Measurements from ENCODE around the gene CDKAL1.

Gene CDKAL1

DNA sequence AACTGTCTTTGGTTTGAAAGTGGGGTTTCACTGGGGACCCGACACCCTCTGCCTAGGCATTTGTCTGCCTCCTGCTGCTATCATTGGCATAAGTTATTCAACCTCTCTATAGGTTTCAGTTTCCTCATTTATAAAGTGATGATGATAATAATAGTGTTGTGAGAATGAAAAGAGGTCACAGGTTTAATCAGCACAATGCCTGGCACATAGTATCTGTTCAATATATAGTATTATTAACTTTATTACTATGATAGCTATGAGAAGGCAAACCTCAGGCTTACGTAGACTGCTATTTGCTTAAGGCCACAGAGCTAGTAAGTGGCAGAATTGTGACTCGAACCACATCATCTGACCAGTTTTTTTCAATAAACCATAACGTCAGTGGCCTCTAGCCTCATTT lies 256.8 kb downstream of the CDKAL1 start:
- no peak overlapping the region for H2BK120ac ChIP-seq (ENCODE audit: low read depth, low read length)
- WGBS = 88% methylated on average over 3 of the region's 4 CpGs

DNA sequence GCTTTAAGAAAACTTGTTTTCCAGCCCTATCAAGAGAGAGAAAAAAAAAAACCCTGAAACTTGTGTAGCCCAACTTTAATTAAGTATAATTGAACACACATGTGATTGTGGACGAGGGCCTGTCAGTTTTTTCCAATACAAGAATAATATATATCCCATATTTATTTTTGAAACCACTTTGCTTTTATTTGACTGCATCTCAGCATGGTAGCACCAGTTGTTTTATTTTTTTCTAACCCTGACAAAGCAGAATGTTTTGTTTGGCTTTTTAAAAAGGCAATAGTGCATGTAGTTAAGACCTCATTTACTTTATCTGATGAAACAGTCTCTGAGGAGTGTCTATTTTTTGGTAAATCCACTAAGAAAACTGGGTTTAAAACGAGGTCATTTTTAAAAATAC lies 257.7 kb downstream of the CDKAL1 start:
- Histone ChIP-seq H3K18ac (ENCODE audit: low read depth in 1 of 2, low read length in 2 of 2) (no peak overlapping the region), H3K14ac (ENCODE audit: low read length in 2 of 2) (no peak overlapping the region), H3K79me1 (replicated peaks; ENCODE audit: low read length, poor library complexity, severe bottlenecking) (peaks cover 5% of the 10 kb centered on the region), H4K91ac (ENCODE audit: low read length) (no peak overlapping the region), H3K4ac (ENCODE audit: low read depth in 1 of 2, low read length in 2 of 2) (no peak overlapping the region), H3K27ac (ENCODE audit: low read length, poor library complexity, severe bottlenecking) (no peak overlapping the region), H3K27me3 (ENCODE audit: control insufficient read depth in 1 of 2, insufficient read depth in 1 of 2, low read length in 2 of 2) (no peaks in the 10 kb centered on the region), H2BK5ac (ENCODE audit: low read depth, low read length, poor library complexity, severe bottlenecking) (no peak overlapping the region), H3K4me3 (ENCODE audit: insufficient read depth in 1 of 2, low read depth in 1 of 2, low read length in 2 of 2) (no peak overlapping the region), H3K4me1 (ENCODE audit: control insufficient read depth, insufficient read depth, low read depth, low read length) (peaks cover 3% of the 10 kb centered on the region), H2BK15ac (ENCODE audit: low read depth, poor library complexity, severe bottlenecking) (no peak overlapping the region), H2AK5ac (ENCODE audit: low read length, severe bottlenecking) (no peak overlapping the region), H3K23ac (ENCODE audit: low read length in 2 of 2) (no peak overlapping the region), H3K4me2 (ENCODE audit: low read length, poor library complexity, severe bottlenecking) (no peak overlapping the region), H4K8ac (ENCODE audit: low read length) (no peak overlapping the region), H3K9ac (ENCODE audit: low read length) (peak overlapping the region; percentile 37), H2BK12ac (ENCODE audit: low read length in 2 of 2) (no peak overlapping the region), H3K36me3 (ENCODE audit: control insufficient read depth in 1 of 2, insufficient read depth in 2 of 2, low read depth in 1 of 2, low read length in 2 of 2) (no peaks in the 10 kb centered on the region), H2BK120ac (ENCODE audit: low read depth, low read length) (no peak overlapping the region), H3K9me3 (ENCODE audit: control insufficient read depth, low read length) (no peaks in the 10 kb centered on the region), H2AFZ (ENCODE audit: low read depth, low read length) (no peak overlapping the region)
- DNase-seq = no peak
- 64% methylated on average over 1 of the region's 2 CpGs for WGBS

More for the DNA sequence above, 256.8 kb downstream of the CDKAL1 start:
- Histone ChIP-seq H3K36me3 (ENCODE audit: control insufficient read depth in 1 of 2, insufficient read depth in 2 of 2, low read depth in 1 of 2, low read length in 2 of 2) (no peaks in the 10 kb centered on the region), H3K9me3 (ENCODE audit: control insufficient read depth, low read length) (no peaks in the 10 kb centered on the region), H2BK12ac (ENCODE audit: low read length in 2 of 2) (no peak overlapping the region), H3K27me3 (ENCODE audit: control insufficient read depth in 1 of 2, insufficient read depth in 1 of 2, low read length in 2 of 2) (no peaks in the 10 kb centered on the region), H3K18ac (ENCODE audit: low read depth in 1 of 2, low read length in 2 of 2) (no peak overlapping the region), H3K9ac (ENCODE audit: low read length) (no peak overlapping the region), H3K79me1 (replicated peaks; ENCODE audit: low read length, poor library complexity, severe bottlenecking) (peaks cover 5% of the 10 kb centered on the region), H3K14ac (ENCODE audit: low read length in 2 of 2) (no peak overlapping the region), H2AK5ac (ENCODE audit: low read length, severe bottlenecking) (no peak overlapping the region), H2BK15ac (ENCODE audit: low read depth, poor library complexity, severe bottlenecking) (no peak overlapping the region), H4K8ac (ENCODE audit: low read length) (no peak overlapping the region), H3K4me2 (ENCODE audit: low read length, poor library complexity, severe bottlenecking) (no peak overlapping the region), H2BK5ac (ENCODE audit: low read depth, low read length, poor library complexity, severe bottlenecking) (no peak overlapping the region), H3K23ac (ENCODE audit: low read length in 2 of 2) (no peak overlapping the region), H3K4ac (ENCODE audit: low read depth in 1 of 2, low read length in 2 of 2) (no peak overlapping the region), H2AFZ (ENCODE audit: low read depth, low read length) (no peak overlapping the region), H3K4me3 (ENCODE audit: insufficient read depth in 1 of 2, low read depth in 1 of 2, low read length in 2 of 2) (no peak overlapping the region), H3K4me1 (ENCODE audit: control insufficient read depth, insufficient read depth, low read depth, low read length) (peaks cover 3% of the 10 kb centered on the region), H4K91ac (ENCODE audit: low read length) (no peak overlapping the region), H3K27ac (ENCODE audit: low read length, poor library complexity, severe bottlenecking) (no peak overlapping the region)
- DNase-seq = no peak

DNA sequence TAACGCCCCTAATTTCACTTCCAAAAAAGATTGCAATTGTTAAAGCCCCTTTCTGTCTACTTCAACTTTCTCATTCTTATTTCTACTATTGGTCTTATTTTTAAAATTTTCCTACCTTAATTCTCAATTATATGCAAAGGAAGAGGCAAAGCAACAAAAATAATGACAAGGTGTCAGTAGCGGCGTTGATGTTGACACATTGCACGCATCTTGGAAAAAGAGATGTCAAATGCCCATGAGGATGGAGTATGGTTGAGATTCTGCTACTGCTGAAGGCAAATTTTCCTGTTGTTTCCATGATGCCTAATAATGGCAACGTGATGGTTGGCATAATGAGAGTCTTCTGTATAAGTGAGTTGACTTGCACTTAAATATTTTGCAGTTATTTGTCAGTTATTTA lies 258.9 kb downstream of the CDKAL1 start:
- no peak overlapping the region for H3K4me3 ChIP-seq (ENCODE audit: insufficient read depth in 1 of 2, low read depth in 1 of 2, low read length in 2 of 2)
- H3K79me1 ChIP-seq (replicated peaks; ENCODE audit: low read length, poor library complexity, severe bottlenecking) = peaks cover 5% of the 10 kb centered on the region
- WGBS = 75% methylated on average over 4 of the region's 5 CpGs
- no peak overlapping the region for H2BK5ac ChIP-seq (ENCODE audit: low read depth, low read length, poor library complexity, severe bottlenecking)
- H2AFZ ChIP-seq (ENCODE audit: low read depth, low read length) = no peak overlapping the region
- no peak overlapping the region for H2BK12ac ChIP-seq (ENCODE audit: low read length in 2 of 2)
- H2BK15ac ChIP-seq (ENCODE audit: low read depth, poor library complexity, severe bottlenecking) = no peak overlapping the region
- H3K14ac ChIP-seq (ENCODE audit: low read length in 2 of 2) = no peak overlapping the region
- peaks cover 3% of the 10 kb centered on the region for H3K4me1 ChIP-seq (ENCODE audit: control insufficient read depth, insufficient read depth, low read depth, low read length)
- H2AK5ac ChIP-seq (ENCODE audit: low read length, severe bottlenecking) = no peak overlapping the region
- no peak overlapping the region for H3K4ac ChIP-seq (ENCODE audit: low read depth in 1 of 2, low read length in 2 of 2)
- H4K8ac ChIP-seq (ENCODE audit: low read length) = no peak overlapping the region
- H3K36me3 ChIP-seq (ENCODE audit: control insufficient read depth in 1 of 2, insufficient read depth in 2 of 2, low read depth in 1 of 2, low read length in 2 of 2) = no peaks in the 10 kb centered on the region
- no peak overlapping the region for H3K9ac ChIP-seq (ENCODE audit: low read length)
- no peak for DNase-seq
- no peak overlapping the region for H3K4me2 ChIP-seq (ENCODE audit: low read length, poor library complexity, severe bottlenecking)
- H3K27me3 ChIP-seq (ENCODE audit: control insufficient read depth in 1 of 2, insufficient read depth in 1 of 2, low read length in 2 of 2) = no peaks in the 10 kb centered on the region
- no peak overlapping the region for H3K18ac ChIP-seq (ENCODE audit: low read depth in 1 of 2, low read length in 2 of 2)
- H2BK120ac ChIP-seq (ENCODE audit: low read depth, low read length) = no peak overlapping the region
- H3K27ac ChIP-seq (ENCODE audit: low read length, poor library complexity, severe bottlenecking) = no peak overlapping the region
- no peak overlapping the region for H3K23ac ChIP-seq (ENCODE audit: low read length in 2 of 2)
- no peak overlapping the region for H4K91ac ChIP-seq (ENCODE audit: low read length)
- H3K9me3 ChIP-seq (ENCODE audit: control insufficient read depth, low read length) = no peaks in the 10 kb centered on the region

DNA sequence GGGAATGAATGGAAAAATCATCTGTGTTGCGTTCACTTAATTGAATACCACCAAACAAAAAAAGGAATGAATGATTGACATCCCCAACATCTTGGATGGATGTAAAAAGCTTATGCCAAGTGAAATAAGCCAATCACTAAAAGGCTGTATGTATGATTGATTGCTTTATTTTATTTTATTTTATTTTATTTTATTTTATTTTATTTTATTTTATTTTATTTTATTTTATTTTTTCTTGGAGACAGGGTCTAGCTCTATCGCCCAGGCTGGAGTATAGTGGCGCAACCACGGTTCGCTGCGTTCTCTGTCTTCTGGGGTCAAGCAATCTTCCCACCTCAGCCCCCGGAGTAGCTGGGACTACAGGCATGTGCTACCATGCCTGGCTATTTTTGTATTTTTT lies 263.3 kb downstream of the CDKAL1 start:
- H3K4ac ChIP-seq (ENCODE audit: low read depth in 1 of 2, low read length in 2 of 2) = no peak overlapping the region
- no peaks in the 10 kb centered on the region for H3K4me1 ChIP-seq (ENCODE audit: control insufficient read depth, insufficient read depth, low read depth, low read length)
- H3K4me2 ChIP-seq (ENCODE audit: low read length, poor library complexity, severe bottlenecking) = no peak overlapping the region
- no peak for DNase-seq
- no peak overlapping the region for H2AFZ ChIP-seq (ENCODE audit: low read depth, low read length)
- H3K79me1 ChIP-seq (replicated peaks; ENCODE audit: low read length, poor library complexity, severe bottlenecking) = no peaks in the 10 kb centered on the region
- WGBS = 96% methylated on average over 7 of the region's 7 CpGs
- no peak overlapping the region for H2AK5ac ChIP-seq (ENCODE audit: low read length, severe bottlenecking)
- H3K36me3 ChIP-seq (ENCODE audit: control insufficient read depth in 1 of 2, insufficient read depth in 2 of 2, low read depth in 1 of 2, low read length in 2 of 2) = no peaks in the 10 kb centered on the region
- H3K4me3 ChIP-seq (ENCODE audit: insufficient read depth in 1 of 2, low read depth in 1 of 2, low read length in 2 of 2) = no peak overlapping the region
- H3K9ac ChIP-seq (ENCODE audit: low read length) = no peak overlapping the region
- no peak overlapping the region for H3K14ac ChIP-seq (ENCODE audit: low read length in 2 of 2)
- no peak overlapping the region for H2BK120ac ChIP-seq (ENCODE audit: low read depth, low read length)
- no peak overlapping the region for H3K27ac ChIP-seq (ENCODE audit: low read length, poor library complexity, severe bottlenecking)
- H4K8ac ChIP-seq (ENCODE audit: low read length) = no peak overlapping the region
- no peak overlapping the region for H2BK12ac ChIP-seq (ENCODE audit: low read length in 2 of 2)
- no peak overlapping the region for H3K18ac ChIP-seq (ENCODE audit: low read depth in 1 of 2, low read length in 2 of 2)
- H3K27me3 ChIP-seq (ENCODE audit: control insufficient read depth in 1 of 2, insufficient read depth in 1 of 2, low read length in 2 of 2) = no peaks in the 10 kb centered on the region
- no peak overlapping the region for H2BK15ac ChIP-seq (ENCODE audit: low read depth, poor library complexity, severe bottlenecking)
- H2BK5ac ChIP-seq (ENCODE audit: low read depth, low read length, poor library complexity, severe bottlenecking) = no peak overlapping the region
- no peak overlapping the region for H3K23ac ChIP-seq (ENCODE audit: low read length in 2 of 2)
- H4K91ac ChIP-seq (ENCODE audit: low read length) = no peak overlapping the region
- H3K9me3 ChIP-seq (ENCODE audit: control insufficient read depth, low read length) = no peaks in the 10 kb centered on the region

Measured in mesenchymal stem cell (in vitro differentiated cells and primary cell).